Right lobe of liver (tissue), 4 donors: Measurements from ENCODE around the gene FNIP2.

Experiments
- CTCF ChIP-seq, 4 donors: fragments of 200-600 bp in 3 of 4; fragments of 450-650 bp in 1 of 4; IDR thresholded peaks; one replicate each; pipeline versions ENCODE4 v1.5.1 to v1.8.0; 2016 to 2022; ENCODE audit warnings: antibody characterized with exemption in 4 of 4, mild to moderate bottlenecking in 2 of 4
- POLR2A ChIP-seq: fragments of 450-650 bp; IDR thresholded peaks from one replicate; pipeline ENCODE4 v1.6.1; 2017; ENCODE audit warnings: antibody characterized with exemption, mild to moderate bottlenecking
- donor health status: DM: no; HTN: no; CAD: no.
- donor health status: DM: no; HTN: no; CAD: no.
- donor health status: DM: no; HTN: yes; CAD: no.

GRCh38 chr4:158722291-158722916, 46.4 kb upstream of the FNIP2 start:
- no peak for TF ChIP-seq POLR2A
- TF ChIP-seq CTCF (IDR thresholded peaks at IDR 0.05), result no peak
